Measurements from ENCODE around the gene HIGD1C. TPM values are rescaled to one million over a fixed set of nuclear protein-coding genes. Genes with fewer than 3 reads are reported as not detected.
"Not testable (repeated sequence)": the region's sequence is repeated elsewhere in the genome, so short reads cannot be mapped to it uniquely, and the experiment has no call there.

Gene HIGD1C
- total RNA-seq, 1 experiment from 2014 or later = not detected

DNA sequence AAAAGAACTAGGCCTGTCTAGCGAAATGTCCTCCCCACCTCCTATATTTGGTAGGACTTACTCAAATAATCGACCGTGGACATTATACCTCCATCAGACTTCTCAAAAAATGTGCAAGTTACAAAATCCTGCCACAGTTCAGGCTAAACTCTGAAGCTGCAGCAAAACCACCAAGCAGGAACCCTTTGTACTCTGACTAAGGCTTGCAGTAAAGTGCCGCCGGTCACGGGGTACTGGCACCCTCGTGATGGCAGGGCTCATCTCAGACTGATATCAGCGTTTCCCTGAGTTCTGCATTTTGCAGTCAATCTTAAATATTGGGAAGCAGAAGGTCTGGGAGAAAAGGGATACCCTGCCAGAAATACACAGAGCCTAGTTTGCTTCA lies 56.7 kb downstream of the HIGD1C start:
- H3K27me3 ChIP-seq = no peaks in the 10 kb centered on the region
- no peak overlapping the region for H3K27ac ChIP-seq
- peaks cover 32% of the 10 kb centered on the region for H3K36me3 ChIP-seq
- H3K4me3 ChIP-seq = no peak overlapping the region
- H3K4me1 ChIP-seq = peaks cover 19% of the 10 kb centered on the region
- DNase-seq = no peak
- no peaks in the 10 kb centered on the region; the same call in 1 of the 2 replicates for H3K9me3 ChIP-seq (replicated peaks)

DNA sequence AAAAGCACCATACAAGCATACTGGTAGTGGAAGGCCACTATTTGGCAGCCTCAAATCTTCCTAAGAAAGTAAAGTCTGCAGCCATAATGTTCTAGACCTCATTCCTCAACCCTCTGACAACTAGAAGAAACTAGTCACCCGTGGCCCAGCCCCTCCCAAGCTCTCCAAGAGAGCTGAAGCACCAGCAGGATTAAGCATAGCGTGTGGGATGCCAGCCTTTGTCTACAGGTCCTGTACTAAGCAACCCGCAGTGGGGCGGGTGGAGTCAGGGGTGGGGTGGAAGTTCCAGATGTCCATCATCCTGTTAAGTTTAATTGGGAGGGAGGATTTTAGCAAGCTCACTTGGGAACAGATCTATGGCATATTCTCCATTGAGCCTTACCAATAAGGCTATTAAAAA lies 59.6 kb downstream of the HIGD1C start:
- peaks cover 26% of the 10 kb centered on the region for H3K4me1 ChIP-seq
- H3K27ac ChIP-seq = no peak overlapping the region
- H3K9me3 ChIP-seq (replicated peaks) = no peaks in the 10 kb centered on the region; the same call in 1 of the 2 replicates
- no peak overlapping the region for H3K4me3 ChIP-seq
- DNase-seq = no peak
- no peaks in the 10 kb centered on the region for H3K27me3 ChIP-seq
- H3K36me3 ChIP-seq = peaks cover 19% of the 10 kb centered on the region

DNA sequence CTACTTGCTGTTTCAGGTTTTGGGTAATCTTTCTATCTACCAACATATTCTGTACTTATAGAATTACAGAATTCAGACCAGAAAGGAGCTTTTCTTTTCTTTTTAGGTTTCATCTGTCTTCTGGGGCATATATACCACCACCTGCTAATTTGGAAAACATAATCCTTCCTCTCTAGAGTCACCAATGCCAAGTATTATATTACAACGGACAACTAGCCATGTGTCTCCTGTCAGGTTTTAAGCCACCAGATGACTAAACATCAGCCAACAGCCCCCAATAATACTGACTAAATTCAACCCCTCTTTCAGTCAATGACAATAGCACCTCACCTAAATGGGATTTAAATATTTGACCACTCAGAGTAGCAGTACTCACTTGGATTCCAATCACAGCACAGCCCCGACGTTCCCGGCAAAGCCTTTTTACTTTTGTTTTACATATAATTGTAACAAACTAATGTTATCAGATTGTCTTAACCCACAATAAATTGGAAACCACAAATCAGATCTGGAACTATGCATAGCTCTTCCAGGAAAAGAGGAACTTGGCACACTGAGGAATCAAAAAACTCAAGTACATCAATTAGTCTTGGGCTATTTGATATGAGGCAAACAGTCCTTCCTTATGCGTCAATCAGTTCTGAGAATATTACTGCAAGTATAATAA lies 60.4 kb downstream of the HIGD1C start:
- Histone ChIP-seq H3K4me3 (no peak overlapping the region), H3K4me1 (peaks cover 26% of the 10 kb centered on the region), H3K36me3 (peaks cover 12% of the 10 kb centered on the region), H3K9me3 (replicated peaks) (no peaks in the 10 kb centered on the region; the same call in 1 of the 2 replicates), H3K27ac (peak overlapping the region; percentile 32), H3K27me3 (no peaks in the 10 kb centered on the region)
- peak in 1 of 2 experiments; percentile 70 for DNase-seq

DNA sequence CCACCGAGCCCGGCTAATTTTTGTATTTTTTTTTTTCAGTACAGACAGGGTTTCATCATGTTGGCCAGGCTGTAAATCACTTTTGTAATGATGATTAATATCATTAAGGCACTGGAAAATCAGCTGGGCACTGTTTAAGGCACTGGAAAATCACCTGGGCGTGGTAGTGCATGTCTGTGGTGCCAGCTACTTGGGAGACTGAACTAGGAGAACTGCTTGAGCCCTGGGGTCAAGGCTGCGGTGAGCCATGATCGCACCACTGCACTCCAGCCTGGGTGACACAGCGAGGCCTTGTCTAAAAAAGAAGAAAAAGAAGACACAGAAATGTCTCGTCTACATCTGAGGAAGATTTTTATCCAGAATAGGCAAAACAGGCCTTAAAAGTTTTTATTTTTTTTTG lies 61.1 kb downstream of the HIGD1C start:
- H3K4me1 ChIP-seq = peaks cover 26% of the 10 kb centered on the region
- H3K27ac ChIP-seq = no peak overlapping the region
- H3K36me3 ChIP-seq = peaks cover 6% of the 10 kb centered on the region
- no peak for DNase-seq
- H3K4me3 ChIP-seq = no peak overlapping the region
- no peaks in the 10 kb centered on the region; the same call in 1 of the 2 replicates for H3K9me3 ChIP-seq (replicated peaks)
- H3K27me3 ChIP-seq = no peaks in the 10 kb centered on the region

DNA sequence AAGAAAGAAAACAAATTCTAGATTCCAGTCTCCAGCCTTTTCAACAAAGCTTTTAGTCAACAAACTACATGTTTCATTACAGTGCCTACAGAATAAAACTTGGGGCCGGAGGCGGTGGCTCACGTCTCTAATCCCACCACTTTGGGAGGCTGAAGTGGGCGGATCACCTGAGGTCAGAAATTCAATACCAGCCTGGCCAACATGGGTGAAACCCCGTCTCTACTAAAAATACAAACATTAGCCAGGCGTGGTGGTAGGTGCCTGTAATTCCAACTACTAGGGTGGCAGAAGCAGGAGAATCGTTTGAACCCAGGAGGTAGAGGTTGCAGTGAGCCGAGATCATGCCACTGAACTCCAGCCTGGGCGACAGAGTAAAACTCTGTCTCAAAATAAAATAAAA lies 62.1 kb downstream of the HIGD1C start:
- H3K9me3 ChIP-seq (replicated peaks); H3K27ac ChIP-seq; H3K4me3 ChIP-seq; H3K36me3 ChIP-seq; H3K27me3 ChIP-seq: not testable (repeated sequence)
- peak in 1 of 2 experiments; percentile 44 for DNase-seq
- peaks cover 26% of the 10 kb centered on the region for H3K4me1 ChIP-seq

DNA sequence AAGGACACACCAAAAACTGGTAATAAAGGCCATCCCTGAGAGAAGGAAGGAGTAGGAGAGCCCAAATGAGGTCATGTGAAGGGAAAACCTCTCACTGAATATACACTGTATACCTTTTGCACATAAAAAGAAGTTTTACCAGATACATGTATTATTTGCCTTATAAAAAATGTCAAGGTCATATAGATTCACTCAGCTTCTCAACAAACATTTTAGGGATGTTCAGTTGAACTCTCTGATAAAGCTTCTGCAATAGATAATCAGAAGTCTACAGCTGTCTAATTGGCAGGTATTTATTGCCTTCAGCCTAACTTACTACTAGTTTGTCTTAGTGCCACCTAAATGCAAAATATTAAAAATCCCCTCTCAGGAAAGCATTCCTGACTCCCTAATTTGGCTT lies 65.1 kb downstream of the HIGD1C start:
- H3K4me1 ChIP-seq = peaks cover 28% of the 10 kb centered on the region
- no peaks in the 10 kb centered on the region for H3K27me3 ChIP-seq
- H3K36me3 ChIP-seq = peaks cover 6% of the 10 kb centered on the region; the same call in 1 of the 2 replicates
- no peak overlapping the region for H3K4me3 ChIP-seq
- H3K27ac ChIP-seq = no peak overlapping the region
- no peak for DNase-seq
- H3K9me3 ChIP-seq (replicated peaks) = no peaks in the 10 kb centered on the region; the same call in 1 of the 2 replicates

DNA sequence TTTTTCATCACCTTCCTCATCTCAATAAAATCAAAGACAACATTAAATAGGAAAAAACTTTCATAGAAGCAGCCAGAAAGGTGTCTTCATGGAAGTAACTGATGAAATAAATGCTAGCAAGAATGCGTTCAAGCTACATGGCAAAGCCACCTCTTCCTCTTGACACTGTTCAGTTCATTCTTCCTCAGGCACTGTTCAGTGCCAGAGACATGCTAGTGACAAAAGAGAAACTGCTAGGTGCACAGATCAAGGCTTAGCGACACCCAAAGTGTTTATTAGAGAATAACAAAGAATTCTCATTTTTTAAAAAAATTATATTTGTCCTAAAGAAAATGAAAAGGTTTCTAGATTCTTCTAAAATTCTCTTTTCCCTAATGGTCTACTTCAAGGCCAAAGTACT lies 66.6 kb downstream of the HIGD1C start:
- H3K27ac ChIP-seq = no peak overlapping the region
- H3K9me3 ChIP-seq (replicated peaks) = no peaks in the 10 kb centered on the region
- H3K4me3 ChIP-seq = no peak overlapping the region
- DNase-seq = no peak
- no peaks in the 10 kb centered on the region for H3K27me3 ChIP-seq
- peaks cover 16% of the 10 kb centered on the region for H3K4me1 ChIP-seq
- peaks cover 6% of the 10 kb centered on the region; the same call in 1 of the 2 replicates for H3K36me3 ChIP-seq

DNA sequence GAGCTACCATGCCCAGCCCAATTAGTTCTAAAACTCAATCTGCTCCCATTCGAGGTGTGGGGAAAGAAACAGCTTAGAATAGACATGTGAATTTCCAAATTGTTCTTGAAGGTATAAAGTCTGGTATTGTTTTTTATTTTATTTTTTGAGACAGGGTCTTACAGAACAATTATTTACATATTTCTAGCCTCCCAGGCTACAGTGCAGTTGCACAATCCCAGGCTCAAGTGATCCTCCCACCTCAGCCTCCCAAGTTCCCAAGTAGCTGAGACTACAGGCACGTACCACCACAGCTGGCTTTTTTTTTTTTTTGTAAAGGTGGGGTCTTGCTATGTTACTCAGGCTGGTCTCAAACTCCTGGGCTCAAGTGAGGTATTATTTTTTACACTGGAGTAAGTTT lies 67.6 kb downstream of the HIGD1C start:
- Histone ChIP-seq H3K27ac (no peak overlapping the region), H3K4me1 (peaks cover 9% of the 10 kb centered on the region), H3K36me3 (peaks cover 6% of the 10 kb centered on the region; the same call in 1 of the 2 replicates), H3K9me3 (replicated peaks) (no peaks in the 10 kb centered on the region), H3K27me3 (no peaks in the 10 kb centered on the region), H3K4me3 (no peak overlapping the region)
- DNase-seq = peak in 1 of 2 experiments; percentile 27

Other genes with a start within 250 kb of the HIGD1C start
- gene ATF1, start 188.4 kb upstream of the HIGD1C start, total RNA-seq (2014; rRNA removed; shearing (Covaris generic)) = 50.5 and 56.4 TPM in 2 replicates
- gene TMPRSS12, start 109.6 kb upstream of the HIGD1C start, total RNA-seq (2014; rRNA removed; shearing (Covaris generic)) = not detected in 2 replicates
- 76.4 and 78.5 TPM in 2 replicates for gene SLC11A2, start 73.8 kb downstream of the HIGD1C start, total RNA-seq (2014; rRNA removed; shearing (Covaris generic))
- gene LETMD1, start 95.8 kb downstream of the HIGD1C start, total RNA-seq (2014; rRNA removed; shearing (Covaris generic)) = 40.8 and 53.4 TPM in 2 replicates
- gene CSRNP2, start 131.1 kb downstream of the HIGD1C start, total RNA-seq (2014; rRNA removed; shearing (Covaris generic)) = 85.3 and 92.5 TPM in 2 replicates
- 22.2 and 24.1 TPM in 2 replicates for gene TFCP2, start 220.6 kb downstream of the HIGD1C start, total RNA-seq (2014; rRNA removed; shearing (Covaris generic))

All from SJCRH30 (cell line).